Psoas muscle (tissue), 8 donors: ENCODE results near the gene CACNA2D1. TPM values are rescaled to one million over a fixed set of nuclear protein-coding genes. Genes with fewer than 3 reads are reported as not detected.
A peak's percentile ranks its signal among the peaks of the same experiment; 100 is the strongest.
"Not testable (repeated sequence)": the region's sequence is repeated elsewhere in the genome, so short reads cannot be mapped to it uniquely, and the experiment has no call there.

Experiments used
- ATAC-seq, 4 donors: fragments of 200-7000 bp; cut with Tn5 transposase; one replicate each; pipeline ENCODE4 v1.9.1; 2020; ENCODE audit warnings: moderate library complexity in 3 of 4, mild to moderate bottlenecking in 2 of 4
- DNase-seq, 2 donors: peaks; one replicate each; pipeline ENCODE4 v3.0.0-alpha.2; 2020
- H3K27ac ChIP-seq: fragments of 200-600 bp; one replicate; pipeline ENCODE4 v1.8.0; 2022
- H3K27me3 ChIP-seq, 3 donors: fragments of 200-600 bp in 1 of 3; one replicate each; pipeline versions ENCODE4 v1.6.1 to v1.8.0; 2013 to 2022; ENCODE audit warnings: low read length in 2 of 3, mild to moderate bottlenecking in 2 of 3, moderate library complexity in 1 of 3; ENCODE audit not compliant: insufficient read depth in 3 of 3
- H3K36me3 ChIP-seq, 2 donors: fragments of 200-600 bp in 1 of 2; one replicate each; pipeline versions ENCODE4 v1.6.1 to v1.8.0; 2013 to 2022; ENCODE audit warnings: low read depth in 1 of 2, mild to moderate bottlenecking in 1 of 2, moderate library complexity in 1 of 2; ENCODE audit not compliant: insufficient read depth in 1 of 2
- H3K4me1 ChIP-seq: fragments of 200-600 bp; one replicate; pipeline ENCODE4 v1.8.0; 2022
- H3K4me3 ChIP-seq: fragments of 200-600 bp; one replicate; pipeline ENCODE4 v1.8.0; 2022; ENCODE audit warnings: mild to moderate bottlenecking
- H3K9me3 ChIP-seq: fragments of 200-600 bp; one replicate; pipeline ENCODE4 v1.8.0; 2022
- WGBS, 3 donors: extraction: QIAGEN DNeasy Blood & Tissue Kit; methylation state at CpG; one replicate each; pipeline versions ENCODE4 v1.1.6 to v1.1.7; 2013; 5-methylcytosine and 5-hydroxymethylcytosine counted together
- intact Hi-C, 2 donors: fragments of 100-400 bp; cut with DNase I; formaldehyde crosslinking; loops; one replicate each; pipeline versions ENCODE4 v1.11.0 to v1.14.2; 2022
- polyA plus RNA-seq, 3 donors: library from polyadenylated mRNA; stranded (reverse); fragments of 200-250 nt; gene quantifications; one replicate each; pipeline ENCODE4 v1.2.3, GENCODE V29; 2013
- total RNA-seq, 4 donors: library from RNA; stranded (reverse); fragmentation: NEBNext Ultra II Directional in 2 of 4; extraction: Animal tissue kit (Norgen Biotek cat#: 25700) in 2 of 4; gene quantifications; one replicate each; pipeline versions ENCODE4 v1.2.1 to v1.2.4, GENCODE V29; 2021 to 2023
- TF ChIP-seq, protein P1 (sequence below): fragments of 200-600 bp; IDR thresholded peaks from one replicate; pipeline ENCODE4 v1.8.0; 2022; ENCODE audit warnings: antibody characterized with exemption
- donor health status: healthy with polysubstance abuse.
- donor health status: DM: no; HTN: no; CAD: no; lungs with moderate emphysema.
- donor health status: Bipolar disorder and iron deficiency.
- donor health status: healthy.
- donor health status: DM: yes; HTN: yes; CAD: no.
- donor health status: DM: no; HTN: no; CAD: no.
- donor health status: DM: no; HTN: no; CAD: no.
- donor health status: DM: yes; HTN: yes; CAD: no.

The CACNA2D1 gene
- total and polyA plus RNA-seq, 7 donors, result 10.2 to 167 (median 97.5) TPM

GRCh38 chr7:82389876-82390275, 53.7 kb downstream of the CACNA2D1 start:
- WGBS, 3 donors, result 30 to 55% (median 37%) methylated on average over 3 of the region's 3 CpGs
- Histone ChIP-seq H3K4me1 (peaks cover 49% of the 10 kb centered on the region), H3K4me3 (no peak overlapping the region), H3K27me3 (no peaks in the 10 kb centered on the region), H3K36me3 (no peaks in the 10 kb centered on the region), H3K27ac (peak overlapping the region; percentile 36), H3K9me3 (no peaks in the 10 kb centered on the region)
- TF ChIP-seq, protein P1, sequence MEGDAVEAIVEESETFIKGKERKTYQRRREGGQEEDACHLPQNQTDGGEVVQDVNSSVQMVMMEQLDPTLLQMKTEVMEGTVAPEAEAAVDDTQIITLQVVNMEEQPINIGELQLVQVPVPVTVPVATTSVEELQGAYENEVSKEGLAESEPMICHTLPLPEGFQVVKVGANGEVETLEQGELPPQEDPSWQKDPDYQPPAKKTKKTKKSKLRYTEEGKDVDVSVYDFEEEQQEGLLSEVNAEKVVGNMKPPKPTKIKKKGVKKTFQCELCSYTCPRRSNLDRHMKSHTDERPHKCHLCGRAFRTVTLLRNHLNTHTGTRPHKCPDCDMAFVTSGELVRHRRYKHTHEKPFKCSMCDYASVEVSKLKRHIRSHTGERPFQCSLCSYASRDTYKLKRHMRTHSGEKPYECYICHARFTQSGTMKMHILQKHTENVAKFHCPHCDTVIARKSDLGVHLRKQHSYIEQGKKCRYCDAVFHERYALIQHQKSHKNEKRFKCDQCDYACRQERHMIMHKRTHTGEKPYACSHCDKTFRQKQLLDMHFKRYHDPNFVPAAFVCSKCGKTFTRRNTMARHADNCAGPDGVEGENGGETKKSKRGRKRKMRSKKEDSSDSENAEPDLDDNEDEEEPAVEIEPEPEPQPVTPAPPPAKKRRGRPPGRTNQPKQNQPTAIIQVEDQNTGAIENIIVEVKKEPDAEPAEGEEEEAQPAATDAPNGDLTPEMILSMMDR, result no peak
- peak in 3 of 4 donors; percentile 58 to 68 (median 59) for ATAC-seq
- no peak for DNase-seq
- intact Hi-C loops, result no loop called here

GRCh38 chr7:82388138-82388537, 55.4 kb downstream of the CACNA2D1 start:
- 58 to 73% (median 72%) methylated on average over 2 of the region's 2 CpGs for WGBS, 3 donors
- intact Hi-C loops, result no loop called here
- ATAC-seq (no peak), DNase-seq (no peak)
- TF ChIP-seq, protein P1, result no peak
- no peak overlapping the region for H3K4me3 ChIP-seq
- no peaks in the 10 kb centered on the region for H3K9me3 ChIP-seq
- no peaks in the 10 kb centered on the region for H3K36me3 ChIP-seq
- peak overlapping the region; percentile 5 for H3K27ac ChIP-seq
- peaks cover 37% of the 10 kb centered on the region for H3K4me1 ChIP-seq
- H3K27me3 ChIP-seq, result no peaks in the 10 kb centered on the region

DNA sequence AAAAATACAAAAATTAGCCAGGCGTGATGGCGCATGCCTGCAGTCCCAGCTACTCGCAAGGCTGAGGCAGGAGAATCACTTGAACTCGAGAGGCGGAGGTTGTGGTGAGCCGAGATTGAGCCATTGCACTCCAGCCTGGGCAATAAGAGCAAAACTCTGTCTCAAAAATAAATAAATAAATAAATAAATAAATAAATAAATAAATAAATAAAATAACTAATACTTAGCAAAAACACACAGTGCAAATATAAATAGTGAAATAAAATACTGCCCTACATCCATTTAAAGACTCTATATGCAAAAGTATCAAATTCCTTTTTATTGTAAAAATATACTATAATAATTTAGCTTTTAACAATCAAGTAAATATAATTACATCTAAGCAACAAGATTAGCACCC, 57.0 kb downstream of the CACNA2D1 start:
- H3K4me1 ChIP-seq, result peaks cover 37% of the 10 kb centered on the region
- DNase-seq, ATAC-seq, intact Hi-C loops, H3K27me3 ChIP-seq, H3K36me3 ChIP-seq, H3K4me3 ChIP-seq, H3K9me3 ChIP-seq, H3K27ac ChIP-seq: not testable (repeated sequence)
- 98 to 99% (median 98%) methylated on average over 6 of the region's 6 CpGs for WGBS, 3 donors

- peak overlapping the region; percentile 15 for H3K27ac ChIP-seq
- no peaks in the 10 kb centered on the region for H3K9me3 ChIP-seq
- no peaks in the 10 kb centered on the region for H3K27me3 ChIP-seq
- no peaks in the 10 kb centered on the region for H3K36me3 ChIP-seq
- H3K4me3 ChIP-seq, result no peak overlapping the region
- TF ChIP-seq, protein P1, result no peak
- H3K4me1 ChIP-seq, result peaks cover 28% of the 10 kb centered on the region
- DNase-seq (no peak), ATAC-seq (peak in 2 of 4 donors; percentile 29 to 42)
- intact Hi-C loops, result no loop called here
- WGBS, 3 donors, result 63 to 81% (median 65%) methylated on average over 2 of the region's 2 CpGs
These were observed 58.8 kb downstream of the CACNA2D1 start for GRCh38 chr7:82384779-82385178.

- WGBS, 3 donors, result 82 to 91% (median 83%) methylated on average over 4 of the region's 4 CpGs
- intact Hi-C loops, result no loop called here
- Histone ChIP-seq H3K4me3 (no peak overlapping the region), H3K36me3 (no peaks in the 10 kb centered on the region), H3K27me3 (no peaks in the 10 kb centered on the region), H3K9me3 (no peaks in the 10 kb centered on the region), H3K27ac (peak overlapping the region; percentile 15), H3K4me1 (peaks cover 25% of the 10 kb centered on the region)
- DNase-seq (no peak), ATAC-seq (no peak)
- TF ChIP-seq, protein P1, result no peak
These were observed 59.5 kb downstream of the CACNA2D1 start for GRCh38 chr7:82384051-82384464.
